HG03135 (cell line): ENCODE measurements around the gene RGS9BP.
"Not testable (repeated sequence)": the region's sequence is repeated elsewhere in the genome, so short reads cannot be mapped to it uniquely, and the experiment has no call there.

Experiments used
- ATAC-seq: cut with Tn5 transposase; IDR thresholded peaks from one replicate; pipeline ENCODE4 v1.9.1; 2021; ENCODE audit warnings: mild to moderate bottlenecking, moderate library complexity; ENCODE audit not compliant: unreplicated experiment

The RGS9BP gene

GRCh38 chr19:32675720-32676185 lies at the start of gene RGS9BP:
Gene RGS9BP (plus strand): TSS chr19:32675848. CDS start chr19:32676264, 416 bp downstream.
- no peak for ATAC-seq

GRCh38 chr19:32626969-32627368 lies 48.7 kb upstream of the RGS9BP start:
- no peak for ATAC-seq

GRCh38 chr19:32627714-32628270 lies 47.9 kb upstream of the RGS9BP start:
- no peak for ATAC-seq

GRCh38 chr19:32630338-32630737 lies 45.3 kb upstream of the RGS9BP start:
- no peak for ATAC-seq

- no peak for ATAC-seq
Measured at GRCh38 chr19:32631381-32631780, 44.3 kb upstream of the RGS9BP start.

- ATAC-seq = no peak
Measured at GRCh38 chr19:32637480-32637879, 38.2 kb upstream of the RGS9BP start.

GRCh38 chr19:32638625-32639024 lies 37.0 kb upstream of the RGS9BP start:
- no peak for ATAC-seq

GRCh38 chr19:32642771-32643170 lies 32.9 kb upstream of the RGS9BP start:
- ATAC-seq = no peak

GRCh38 chr19:32646556-32646955 lies 29.1 kb upstream of the RGS9BP start:
- ATAC-seq = no peak

GRCh38 chr19:32647361-32647760 lies 28.3 kb upstream of the RGS9BP start:
- no peak for ATAC-seq

GRCh38 chr19:32649751-32650150 lies 25.9 kb upstream of the RGS9BP start:
- no peak for ATAC-seq

GRCh38 chr19:32650671-32651070 lies 25.0 kb upstream of the RGS9BP start:
- ATAC-seq = no peak

GRCh38 chr19:32651729-32652140 lies 23.9 kb upstream of the RGS9BP start:
- no peak for ATAC-seq

- not testable (repeated sequence) for ATAC-seq
Measured at GRCh38 chr19:32652331-32652730, 23.3 kb upstream of the RGS9BP start.

- no peak for ATAC-seq
Measured at GRCh38 chr19:32652894-32653598, 22.6 kb upstream of the RGS9BP start.

- no peak for ATAC-seq
Measured at GRCh38 chr19:32653599-32653915, 22.1 kb upstream of the RGS9BP start.

GRCh38 chr19:32656379-32656778 lies 19.3 kb upstream of the RGS9BP start:
- ATAC-seq = not testable (repeated sequence)

GRCh38 chr19:32658075-32658474 lies 17.6 kb upstream of the RGS9BP start:
- no peak for ATAC-seq

- no peak for ATAC-seq
Measured at GRCh38 chr19:32658527-32658926, 17.1 kb upstream of the RGS9BP start.

- ATAC-seq = no peak
Measured at GRCh38 chr19:32661318-32661717, 14.3 kb upstream of the RGS9BP start.

GRCh38 chr19:32662186-32662585 lies 13.5 kb upstream of the RGS9BP start:
- ATAC-seq = no peak

GRCh38 chr19:32666084-32666483 lies 9.6 kb upstream of the RGS9BP start:
- no peak for ATAC-seq

- no peak for ATAC-seq
Measured at GRCh38 chr19:32669310-32669709, 6.3 kb upstream of the RGS9BP start.
